ENCODE results near the gene YY1. TPM values are rescaled to one million over a fixed set of nuclear protein-coding genes. Genes with fewer than 3 reads are reported as not detected.

The YY1 gene
- total RNA-seq, 1 donor from 2014 or later, result 72.0 TPM

- TF ChIP-seq CTCF (conservative IDR thresholded peaks at IDR 0.05), result no peak
- H3K4me3 Mint-ChIP-seq, result no peak overlapping the region
- H3K4me1 Mint-ChIP-seq, result peaks cover 44% of the 10 kb centered on the region
- peak overlapping the region; percentile 69 for H3K27ac Mint-ChIP-seq (ENCODE audit: unreplicated experiment)
- peaks cover 16% of the 10 kb centered on the region for H3K36me3 Mint-ChIP-seq (ENCODE audit: low read depth)
- no peaks in the 10 kb centered on the region for H3K27me3 Mint-ChIP-seq (ENCODE audit: low read depth)
- DNase-seq (ENCODE audit: low read depth, low spot score), result no peak
- peaks cover 4% of the 10 kb centered on the region for H3K9me3 Mint-ChIP-seq
Measured at GRCh38 chr14:100261621-100262020, 22.7 kb downstream of the YY1 start.

GRCh38 chr14:100262545-100262944, 23.6 kb downstream of the YY1 start:
- DNase-seq (ENCODE audit: low read depth, low spot score), result no peak
- no peak for TF ChIP-seq CTCF (conservative IDR thresholded peaks at IDR 0.05)
- peaks cover 37% of the 10 kb centered on the region for H3K4me1 Mint-ChIP-seq
- H3K4me3 Mint-ChIP-seq, result no peak overlapping the region
- H3K27ac Mint-ChIP-seq (ENCODE audit: unreplicated experiment), result no peak overlapping the region
- peaks cover 4% of the 10 kb centered on the region for H3K9me3 Mint-ChIP-seq
- peaks cover 16% of the 10 kb centered on the region for H3K36me3 Mint-ChIP-seq (ENCODE audit: low read depth)
- H3K27me3 Mint-ChIP-seq (ENCODE audit: low read depth), result no peaks in the 10 kb centered on the region

- peaks cover 4% of the 10 kb centered on the region for H3K9me3 Mint-ChIP-seq
- H3K4me1 Mint-ChIP-seq, result peaks cover 32% of the 10 kb centered on the region
- no peak for TF ChIP-seq CTCF (conservative IDR thresholded peaks at IDR 0.05)
- H3K4me3 Mint-ChIP-seq, result no peak overlapping the region
- H3K27me3 Mint-ChIP-seq (ENCODE audit: low read depth), result no peaks in the 10 kb centered on the region
- H3K36me3 Mint-ChIP-seq (ENCODE audit: low read depth), result peaks cover 16% of the 10 kb centered on the region
- no peak overlapping the region for H3K27ac Mint-ChIP-seq (ENCODE audit: unreplicated experiment)
- no peak for DNase-seq (ENCODE audit: low read depth, low spot score)
Measured at GRCh38 chr14:100263141-100263540, 24.2 kb downstream of the YY1 start.

GRCh38 chr14:100267990-100268389, 29.0 kb downstream of the YY1 start:
- Mint-ChIP-seq H3K4me3 (no peak overlapping the region), H3K9me3 (no peaks in the 10 kb centered on the region), H3K4me1 (peaks cover 20% of the 10 kb centered on the region), H3K27me3 (ENCODE audit: low read depth) (no peaks in the 10 kb centered on the region), H3K36me3 (ENCODE audit: low read depth) (peaks cover 13% of the 10 kb centered on the region), H3K27ac (ENCODE audit: unreplicated experiment) (no peak overlapping the region)
- no peak for TF ChIP-seq CTCF (conservative IDR thresholded peaks at IDR 0.05)
- no peak for DNase-seq (ENCODE audit: low read depth, low spot score)

- Mint-ChIP-seq H3K4me3 (no peak overlapping the region), H3K4me1 (peaks cover 16% of the 10 kb centered on the region), H3K27ac (ENCODE audit: unreplicated experiment) (no peak overlapping the region), H3K9me3 (no peaks in the 10 kb centered on the region), H3K36me3 (ENCODE audit: low read depth) (peaks cover 10% of the 10 kb centered on the region), H3K27me3 (ENCODE audit: low read depth) (no peaks in the 10 kb centered on the region)
- no peak for DNase-seq (ENCODE audit: low read depth, low spot score)
- no peak for TF ChIP-seq CTCF (conservative IDR thresholded peaks at IDR 0.05)
Measured at GRCh38 chr14:100268591-100269207, 29.8 kb downstream of the YY1 start.
